Measurements from ENCODE around the gene BCL6.

Gene BCL6

GRCh38 chr3:187745201-187746058, at the start of gene BCL6:
BCL6 (minus strand) TSS chr3:187745468; CDS start chr3:187733693, 11,775 bp downstream.
- peak; percentile 90 for DNase-seq (ENCODE audit: low read depth, low spot score)

DNA sequence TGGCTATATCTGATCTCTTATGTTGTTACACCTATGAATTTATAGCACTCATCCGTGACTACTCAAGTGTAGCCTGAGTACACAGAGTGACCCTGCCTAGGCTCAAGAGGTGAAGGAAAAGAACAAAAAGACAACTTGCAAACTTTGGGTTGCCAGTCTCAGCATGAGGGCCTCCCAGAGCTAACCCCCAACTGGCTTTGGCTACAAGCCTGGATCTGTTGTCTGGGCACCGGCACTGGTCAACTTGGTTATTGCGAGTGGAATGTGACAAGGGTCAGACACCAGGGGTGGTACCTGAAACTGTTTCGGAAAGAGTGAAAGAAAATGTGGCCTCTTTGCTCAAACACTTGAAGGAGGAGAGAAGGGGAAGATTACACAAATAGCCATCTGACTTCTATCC, 49.5 kb upstream of the BCL6 start:
- no peak for DNase-seq (ENCODE audit: low read depth, low spot score)

DNA sequence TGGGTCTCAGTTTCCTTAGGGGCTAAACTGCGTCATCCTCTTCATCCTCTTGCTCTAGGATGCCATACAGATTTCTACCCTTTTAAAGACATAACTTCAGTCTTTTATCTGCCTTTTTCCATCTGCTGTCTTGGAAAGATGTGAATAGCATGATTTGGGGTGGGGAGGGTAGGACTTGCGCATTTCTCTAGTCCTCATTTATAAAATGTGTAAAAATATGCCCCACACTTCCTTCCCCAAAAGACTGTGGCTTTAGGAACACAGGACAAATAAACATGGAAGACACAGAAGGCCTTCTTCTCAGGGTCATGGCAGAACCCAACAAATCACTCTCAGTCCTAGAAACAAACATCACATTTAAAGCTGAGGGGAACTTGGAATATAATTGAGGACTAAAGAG, 48.4 kb upstream of the BCL6 start:
- DNase-seq (ENCODE audit: low read depth, low spot score), result no peak

GRCh38 chr3:187792521-187792920, 47.3 kb upstream of the BCL6 start:
- no peak for DNase-seq (ENCODE audit: low read depth, low spot score)

GRCh38 chr3:187789872-187790271, 44.6 kb upstream of the BCL6 start:
- DNase-seq (ENCODE audit: low read depth, low spot score), result no peak

- no peak for DNase-seq (ENCODE audit: low read depth, low spot score)
Measured at GRCh38 chr3:187788984-187789857, 44.0 kb upstream of the BCL6 start.

- no peak for DNase-seq (ENCODE audit: low read depth, low spot score)
Measured at GRCh38 chr3:187783098-187783497, 37.8 kb upstream of the BCL6 start.

DNA sequence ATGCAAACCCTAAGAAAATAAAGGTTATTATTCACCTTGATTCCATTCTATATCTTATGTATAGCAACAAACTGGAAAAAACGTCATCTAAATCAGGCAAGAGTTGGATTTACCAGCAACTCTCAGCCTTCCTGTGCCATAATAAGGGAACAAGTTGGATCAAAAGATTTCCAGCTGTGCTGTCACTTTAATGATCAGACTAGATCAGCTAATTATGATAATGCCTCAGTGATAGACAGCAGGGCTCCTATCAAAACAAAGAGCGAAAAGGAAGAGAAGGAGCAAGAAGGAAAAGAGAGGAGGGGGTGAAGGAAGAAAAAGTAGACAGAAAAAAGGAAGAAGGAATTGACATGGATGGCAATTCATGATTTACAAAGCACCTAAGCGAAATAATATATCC, 36.7 kb upstream of the BCL6 start:
- no peak for DNase-seq (ENCODE audit: low read depth, low spot score)

DNA sequence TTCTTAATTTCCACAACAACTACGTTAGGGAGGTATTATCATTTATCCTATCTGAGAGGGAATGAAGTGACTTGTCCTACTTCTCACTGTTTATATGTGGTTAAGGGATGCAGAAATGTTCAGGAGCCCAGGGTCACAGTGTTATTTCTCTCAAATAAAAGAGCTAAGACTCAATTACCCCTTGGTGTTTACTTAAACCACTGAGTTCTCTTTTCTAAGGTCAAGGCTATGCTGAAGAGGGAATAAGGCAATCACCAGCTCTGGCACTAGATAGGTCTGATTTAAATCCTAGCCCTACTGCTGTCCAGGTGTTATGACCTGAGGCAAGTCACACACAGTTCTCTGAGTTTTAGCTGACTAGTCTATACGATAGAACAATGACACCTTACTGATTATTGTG, 35.7 kb upstream of the BCL6 start:
- DNase-seq (ENCODE audit: low read depth, low spot score), result no peak

DNA sequence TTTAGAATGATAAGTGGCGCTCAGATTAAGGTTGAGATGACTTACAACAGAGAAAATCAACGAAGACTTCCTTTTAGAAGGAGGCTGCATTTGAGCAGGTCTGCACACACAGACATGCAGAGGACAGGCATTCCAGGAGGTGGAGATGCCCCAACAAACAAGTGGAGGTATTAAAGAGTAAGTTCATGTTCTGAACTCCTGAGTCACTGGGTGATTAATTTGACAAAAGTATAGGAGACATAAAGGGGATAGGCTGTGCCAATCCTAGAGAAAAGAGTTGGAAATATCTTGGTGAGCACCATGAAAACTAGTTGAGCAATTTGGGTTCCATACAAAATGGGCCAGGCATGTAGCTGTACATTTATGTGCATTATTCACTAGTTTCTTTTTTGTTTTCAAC, 33.5 kb upstream of the BCL6 start:
- no peak for DNase-seq (ENCODE audit: low read depth, low spot score)

DNA sequence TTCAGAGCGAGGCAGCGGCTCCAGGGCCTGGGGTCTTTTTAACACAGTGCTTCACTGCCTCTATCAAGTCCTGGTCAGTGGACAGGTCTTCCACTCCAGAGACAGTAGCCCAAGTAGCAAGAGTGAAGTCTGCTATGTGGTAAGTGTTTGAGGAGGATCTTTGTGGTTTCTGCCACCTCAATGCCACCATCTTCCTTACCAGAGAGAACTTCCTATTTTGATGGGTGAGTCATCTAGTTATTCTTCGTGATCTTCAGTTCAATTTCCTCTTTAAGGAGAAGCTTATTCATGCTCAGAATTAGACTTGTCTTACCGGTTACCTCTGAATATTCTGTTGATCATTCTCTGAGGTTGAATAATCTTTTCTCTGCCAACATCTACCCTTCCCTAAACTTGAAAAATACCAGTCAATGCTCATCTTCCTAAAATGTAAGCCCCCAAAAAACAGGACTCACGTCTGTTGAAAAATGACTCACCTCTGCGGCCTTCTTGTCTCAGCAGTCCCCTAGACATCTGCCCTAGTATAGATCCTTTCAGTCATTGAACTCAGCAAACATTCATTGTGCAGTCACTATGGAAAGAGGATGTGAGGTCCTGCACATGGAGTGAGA, 32.2 kb upstream of the BCL6 start:
- no peak for DNase-seq (ENCODE audit: low read depth, low spot score)

GRCh38 chr3:187775549-187775948, 30.3 kb upstream of the BCL6 start:
- no peak for DNase-seq (ENCODE audit: low read depth, low spot score)

DNA sequence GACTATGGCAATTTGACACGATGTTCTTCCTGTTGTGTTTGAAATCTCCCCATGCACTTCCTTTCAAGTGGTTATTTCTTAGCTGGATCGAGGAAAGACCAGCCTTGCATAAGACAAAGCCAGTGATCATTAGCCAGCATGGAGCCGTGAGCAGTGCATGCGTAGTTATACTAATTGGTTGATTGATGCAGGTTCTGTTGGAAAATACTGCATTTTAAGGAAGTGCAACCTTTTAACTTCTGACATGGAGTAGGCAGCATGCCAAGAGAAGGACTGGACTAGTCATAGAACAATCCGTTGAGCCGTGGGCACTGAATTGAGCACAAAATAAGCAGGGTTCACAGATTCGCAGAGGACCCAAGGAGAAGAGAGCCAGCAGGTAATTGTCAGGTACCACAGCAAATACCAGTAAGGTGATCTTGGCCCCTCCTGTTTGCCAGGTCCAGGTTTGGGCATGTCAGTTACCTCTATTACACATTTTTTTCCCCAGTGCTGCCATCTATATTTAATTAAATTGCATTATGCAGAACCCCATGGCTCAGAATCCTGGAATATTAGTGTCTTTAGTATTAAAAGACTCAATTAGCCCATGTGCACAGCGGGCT, 29.0 kb upstream of the BCL6 start:
- no peak for DNase-seq (ENCODE audit: low read depth, low spot score)

GRCh38 chr3:187773233-187774184, 28.2 kb upstream of the BCL6 start:
- DNase-seq (ENCODE audit: low read depth, low spot score), result no peak

GRCh38 chr3:187770224-187770623, 25.0 kb upstream of the BCL6 start:
- DNase-seq (ENCODE audit: low read depth, low spot score), result no peak

- DNase-seq (ENCODE audit: low read depth, low spot score), result no peak
Measured at GRCh38 chr3:187769771-187770170, 24.5 kb upstream of the BCL6 start.

- no peak for DNase-seq (ENCODE audit: low read depth, low spot score)
Measured at GRCh38 chr3:187767266-187768012, 22.2 kb upstream of the BCL6 start.

- no peak for DNase-seq (ENCODE audit: low read depth, low spot score)
Measured at GRCh38 chr3:187765342-187765741, 20.1 kb upstream of the BCL6 start.

- DNase-seq (ENCODE audit: low read depth, low spot score), result no peak
Measured at GRCh38 chr3:187763850-187764648, 18.8 kb upstream of the BCL6 start.
